BE2C (cell line): Measurements from ENCODE around the gene MYO1C.

ENCODE experiments used
- DNase-seq: peaks from one replicate; pipeline ENCODE4 v3.0.0-alpha.2; 2020
- H3K27me3 ChIP-seq: fragments of 250-450 bp; sonication (Bioruptor Pico); 2 replicates; pipeline ENCODE4 v1.5.1; 2020; ENCODE audit warnings: mild to moderate bottlenecking
- H3K36me3 ChIP-seq: fragments of 250-450 bp; sonication (Bioruptor Pico); 2 replicates; pipeline ENCODE4 v1.5.1; 2020; ENCODE audit warnings: mild to moderate bottlenecking
- H3K4me1 ChIP-seq: fragments of 250-450 bp; sonication (Bioruptor Pico); 2 replicates; pipeline ENCODE4 v1.5.1; 2020
- H3K4me3 ChIP-seq: 2 replicates; pipeline ENCODE4 v1.5.1; 2011; ENCODE audit warnings: low read depth, low read length
- H3K9me3 ChIP-seq: fragments of 250-450 bp; sonication (Bioruptor Pico); 2 replicates; pipeline ENCODE4 v1.5.1; 2020
- CTCF ChIP-seq: IDR thresholded peaks from 2 replicates; pipeline ENCODE4 v1.5.1; 2012; ENCODE audit warnings: mild to moderate bottlenecking, low read depth, low read length

MYO1C gene

GRCh38 chr17:1498869-1499268 is 6.4 kb upstream of the MYO1C start:
- Histone ChIP-seq H3K9me3 (no peaks in the 10 kb centered on the region), H3K4me1 (no peaks in the 10 kb centered on the region), H3K4me3 (no peak overlapping the region), H3K27me3 (no peaks in the 10 kb centered on the region), H3K36me3 (no peaks in the 10 kb centered on the region)
- no peak for DNase-seq
- no peak for TF ChIP-seq CTCF

GRCh38 chr17:1498233-1498632 is 5.7 kb upstream of the MYO1C start:
- H3K4me3 ChIP-seq: no peak overlapping the region
- DNase-seq: no peak
- 0 out of 2 replicates have a peak, but pooled peaks cover under 1% of the 10 kb centered on the region for H3K4me1 ChIP-seq
- no peaks in the 10 kb centered on the region for H3K36me3 ChIP-seq
- no peaks in the 10 kb centered on the region for H3K9me3 ChIP-seq
- no peak for TF ChIP-seq CTCF
- no peaks in the 10 kb centered on the region for H3K27me3 ChIP-seq

- no peak for DNase-seq
- 0 out of 2 replicates have a peak, but pooled peaks cover 3% of the 10 kb centered on the region for H3K4me1 ChIP-seq
- no peak overlapping the region for H3K4me3 ChIP-seq
- no peaks in the 10 kb centered on the region for H3K36me3 ChIP-seq
- no peaks in the 10 kb centered on the region for H3K27me3 ChIP-seq
- TF ChIP-seq CTCF: no peak
- H3K9me3 ChIP-seq: no peaks in the 10 kb centered on the region
Measured at GRCh38 chr17:1497831-1498230, 5.3 kb upstream of the MYO1C start.

GRCh38 chr17:1496869-1497268 is 4.4 kb upstream of the MYO1C start:
- DNase-seq: no peak

GRCh38 chr17:1495265-1495989 is 2.9 kb upstream of the MYO1C start:
- H3K4me3 ChIP-seq: no peak overlapping the region
- no peak for TF ChIP-seq CTCF
- no peaks in the 10 kb centered on the region for H3K36me3 ChIP-seq
- no peak for DNase-seq
- no peaks in the 10 kb centered on the region for H3K27me3 ChIP-seq
- H3K9me3 ChIP-seq: no peaks in the 10 kb centered on the region
- H3K4me1 ChIP-seq: 0 out of 2 replicates have a peak, but pooled peaks cover 3% of the 10 kb centered on the region

More at GRCh38 chr17:1496869-1497268, 4.4 kb upstream of the MYO1C start:
- no peaks in the 10 kb centered on the region for H3K9me3 ChIP-seq
- no peak for TF ChIP-seq CTCF
- H3K36me3 ChIP-seq: no peaks in the 10 kb centered on the region
- no peak overlapping the region for H3K4me3 ChIP-seq
- H3K4me1 ChIP-seq: 0 out of 2 replicates have a peak, but pooled peaks cover 3% of the 10 kb centered on the region
- no peaks in the 10 kb centered on the region for H3K27me3 ChIP-seq

- Histone ChIP-seq H3K27me3 (no peaks in the 10 kb centered on the region), H3K36me3 (no peaks in the 10 kb centered on the region), H3K9me3 (no peaks in the 10 kb centered on the region), H3K4me3 (no peak overlapping the region), H3K4me1 (0 out of 2 replicates have a peak, but pooled peaks cover 3% of the 10 kb centered on the region)
- no peak for TF ChIP-seq CTCF
- DNase-seq: no peak
Measured at GRCh38 chr17:1494736-1495253, 2.3 kb upstream of the MYO1C start.
